Measurements from ENCODE around the gene OTOG. TPM values are rescaled to one million over a fixed set of nuclear protein-coding genes. Genes with fewer than 3 reads are reported as not detected.

OTOG gene
- total and polyA plus RNA-seq, 2 of the 8 experiments (the other 6 are each of a cell fraction or from before 2014, with no cell fraction given) = 0.41 to 1.5 TPM

- no peaks in the 10 kb centered on the region for H4K20me1 ChIP-seq (replicated peaks in 1 of 2; ENCODE audit: control insufficient read depth in 1 of 2, insufficient read depth in 2 of 2, low read length in 2 of 2)
- POLR2A ChIA-PET (ENCODE audit: partially characterized antibody) = interaction anchor here (1.1 kb wide), 1 partner anchor 21 kb away, joined by 3 read pairs; no protein-coding TSS in a partner anchor
These were observed 40.1 kb upstream of the OTOG start for GRCh38 chr11:17506942-17507341.

More at GRCh38 chr11:17506942-17507341, 40.1 kb upstream of the OTOG start:
- Histone ChIP-seq H2BK20ac (ENCODE audit: low read length) (no peak overlapping the region), H2BK15ac (ENCODE audit: low read length) (no peak overlapping the region), H3K4me1 (replicated peaks in 1 of 4; ENCODE audit: control insufficient read depth in 3 of 4, insufficient read depth in 4 of 4, low read length in 3 of 4) (no peaks in the 10 kb centered on the region; a peak in 1 of 7 replicates), H3K27me3 (replicated peaks in 1 of 4; ENCODE audit: control insufficient read depth in 3 of 4, extremely low read depth in 1 of 4, insufficient read depth in 3 of 4, low read length in 3 of 4) (peaks cover 0 to 2% (median 0%) of the 10 kb centered on the region in 4 experiments; a peak in 1 of 7 replicates), H2BK120ac (replicated peaks; ENCODE audit: low read depth, low read length) (no peak overlapping the region), H4K8ac (ENCODE audit: extremely low read depth, insufficient read depth, low read length) (no peak overlapping the region), H3K4me3 (ENCODE audit: extremely low read depth in 1 of 4, insufficient read depth in 2 of 4, low read depth in 3 of 4, low read length in 4 of 4) (no peak overlapping the region), H3K4ac (replicated peaks; ENCODE audit: insufficient read length, low read depth, low read length) (no peak overlapping the region), H4K5ac (ENCODE audit: insufficient read length, low read depth, low read length) (no peak overlapping the region), H3K18ac (ENCODE audit: extremely low read depth, low read length) (no peak overlapping the region), H3K79me2 (ENCODE audit: control insufficient read depth in 1 of 2, insufficient read depth in 2 of 2, low read length in 2 of 2) (no peaks in the 10 kb centered on the region), H3K4me2 (ENCODE audit: insufficient read depth in 1 of 2, low read depth in 2 of 2, low read length in 2 of 2) (no peak overlapping the region), H3K56ac (replicated peaks; ENCODE audit: insufficient read length, low read depth, low read length) (no peak overlapping the region), H2BK5ac (ENCODE audit: low read depth, low read length) (no peak overlapping the region), H3K79me1 (ENCODE audit: low read depth, low read length) (no peaks in the 10 kb centered on the region), H2AFZ (ENCODE audit: low read length) (no peak overlapping the region), H3K9ac (replicated peaks in 1 of 4; ENCODE audit: extremely low read depth in 1 of 4, low read depth in 3 of 4, low read length in 3 of 4) (no peak overlapping the region), H3K23ac (ENCODE audit: insufficient read length) (no peak overlapping the region), H3K36me3 (ENCODE audit: control insufficient read depth in 2 of 4, insufficient read depth in 4 of 4, low read length in 3 of 4) (no peaks in the 10 kb centered on the region), H4K91ac (replicated peaks; ENCODE audit: insufficient read length, low read length) (no peak overlapping the region), H3K27ac (ENCODE audit: low read depth, low read length) (no peak overlapping the region), H3K14ac (ENCODE audit: insufficient read length) (no peak overlapping the region), H2AK5ac (ENCODE audit: low read depth, low read length) (no peak overlapping the region), H3K23me2 (ENCODE audit: low read depth, low read length) (no peaks in the 10 kb centered on the region), H3K9me3 (ENCODE audit: insufficient read depth in 2 of 2, low read depth in 1 of 2, low read length in 1 of 2) (no peaks in the 10 kb centered on the region), H2BK12ac (ENCODE audit: low read depth, low read length) (no peak overlapping the region)
- CTCF ChIA-PET (ENCODE audit: partially characterized antibody) = interaction anchor here (0.5 to 44.8 kb wide), 13 partner anchors 15 to 277 kb away, joined by 3 to 1414 read pairs (median 4); partner anchors contain the start of gene KCNJ11
- WGBS, 2 experiments (ENCODE audit: extremely low coverage in 1 of 2, insufficient coverage in 1 of 2, insufficient read length in 1 of 2, insufficient replicate concordance in 2 of 2, low coverage in 1 of 2, low lambda C conversion rate in 2 of 2, missing lambda C conversion rate in 1 of 2) = 75% methylated on average over 3 of the region's 3 CpGs; no CpG with 5 or more reads in 1 of the 2 experiments
- no peak for DNase-seq (ENCODE audit: low read depth in 1 of 2, low spot score in 2 of 2)
- TF ChIP-seq RAD21 (IDR thresholded peaks at IDR 0.05 in 1 of 2, conservative IDR thresholded peaks at IDR 0.05 in 1 of 2; ENCODE audit: low read depth in 2 of 2, low read length in 2 of 2) (no peak), CREB1 (IDR thresholded peaks at IDR 0.05) (no peak)
- FAIRE-seq = no peak
